ENCODE results near the gene BCL2L14. TPM values are rescaled to one million over a fixed set of nuclear protein-coding genes. Genes with fewer than 3 reads are reported as not detected.

Gene BCL2L14
- polyA plus RNA-seq, 2 of the 4 experiments (the other 2 are of a cell fraction): 0.06 TPM; not detected in 1

DNA sequence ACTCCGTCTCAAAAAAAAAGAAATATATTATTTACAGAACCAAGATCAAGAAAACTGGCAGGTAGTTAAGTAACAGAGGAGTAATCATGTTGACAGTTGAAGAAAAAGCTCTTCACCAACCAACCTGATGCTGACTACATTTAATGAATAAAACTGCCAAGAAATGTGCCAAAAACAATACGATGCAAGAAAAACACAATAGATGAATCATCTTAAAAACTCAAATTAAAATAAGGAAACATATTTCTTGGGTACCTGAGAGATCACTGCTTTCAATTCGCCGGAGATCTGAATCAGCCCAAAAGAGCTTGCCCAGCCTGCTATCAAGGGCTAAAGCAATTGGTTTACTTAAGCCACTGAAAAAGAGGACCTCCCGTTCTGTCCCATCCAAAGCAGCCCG, 76.4 kb downstream of the BCL2L14 start:
- WGBS (ENCODE audit: missing lambda C conversion rate): 92% methylated on average over 6 of the region's 6 CpGs
- DNase-seq (ENCODE audit: low read depth in 1 of 2, low spot score in 1 of 2): no peak
- Histone ChIP-seq H3K4me1 (no peaks in the 10 kb centered on the region), H3K27ac (no peak overlapping the region), H3K4me3 (no peak overlapping the region), H3K9me3 (no peaks in the 10 kb centered on the region), H3K4me2 (no peak overlapping the region)
- TF ChIP-seq HOXB5 (CRISPR knock-in tag; IDR thresholded peaks at IDR 0.05) (no peak), ZFP36 (IDR thresholded peaks at IDR 0.05; ENCODE audit: borderline replicate concordance, partially characterized antibody) (no peak), CHD4 (IDR thresholded peaks at IDR 0.05; ENCODE audit: borderline replicate concordance) (no peak), RAD21 (conservative IDR thresholded peaks at IDR 0.05 in 1 of 2, IDR thresholded peaks at IDR 0.05 in 1 of 2) (no peak), CEBPB (IDR thresholded peaks at IDR 0.05) (no peak), ZNF302 (CRISPR knock-in tag; IDR thresholded peaks at IDR 0.05) (no peak), SREBF2 (IDR thresholded peaks at IDR 0.05) (no peak)
- TF ChIP-seq, protein P1, sequence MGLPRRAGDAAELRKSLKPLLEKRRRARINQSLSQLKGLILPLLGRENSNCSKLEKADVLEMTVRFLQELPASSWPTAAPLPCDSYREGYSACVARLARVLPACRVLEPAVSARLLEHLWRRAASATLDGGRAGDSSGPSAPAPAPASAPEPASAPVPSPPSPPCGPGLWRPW (IDR thresholded peaks at IDR 0.05): no peak
- ChIA-PET POLR2A (no interaction called here), CTCF (interaction anchor here (0.5 to 0.6 kb wide), 2 partner anchors 181 to 1573 kb away, joined by 3 to 4 read pairs; no protein-coding TSS in a partner anchor)
- FAIRE-seq: no peak
- no peak for ATAC-seq

Other genes starting within 250 kb of the BCL2L14 start
- gene LRP6, start 196.1 kb downstream of the BCL2L14 start, polyA plus RNA-seq (2011; rRNA removed): 50.3 and 63.0 TPM in 2 replicates
- 23.3 to 26.6 TPM (median 26.6 TPM) in 3 replicates for gene LRP6, start 196.1 kb downstream of the BCL2L14 start, polyA plus RNA-seq (2017; fragmentation: RNase III; extraction: RNeasy Plus Mini Kit Qiagen cat#74134 plus additional on column Dnase treatment)